Activated naive CD4-positive, alpha-beta T cell treated with Interleukin-2 at 50 U/mL for 16 hours (primary cell): ENCODE data around the gene USH2A.

Experiments used
- DNase-seq: peaks from one replicate; pipeline ENCODE4 v3.0.0-alpha.2; 2020

USH2A gene

GRCh38 chr1:215772151-215772550 is 651.1 kb downstream of the USH2A start:
- DNase-seq: no peak

- DNase-seq: no peak
Measured at GRCh38 chr1:215768303-215768702, 654.9 kb downstream of the USH2A start.

GRCh38 chr1:215767761-215768160 is 655.5 kb downstream of the USH2A start:
- DNase-seq: no peak

GRCh38 chr1:215766521-215766920 is 656.7 kb downstream of the USH2A start:
- DNase-seq: no peak

- DNase-seq: no peak
Measured at GRCh38 chr1:215765833-215766232, 657.4 kb downstream of the USH2A start.

GRCh38 chr1:215761446-215761845 is 661.8 kb downstream of the USH2A start:
- DNase-seq: no peak

GRCh38 chr1:215754112-215754511 is 669.1 kb downstream of the USH2A start:
- DNase-seq: no peak

GRCh38 chr1:215749414-215749813 is 673.8 kb downstream of the USH2A start:
- no peak for DNase-seq

GRCh38 chr1:215748431-215748830 is 674.8 kb downstream of the USH2A start:
- no peak for DNase-seq

GRCh38 chr1:215744419-215744818 is 678.8 kb downstream of the USH2A start:
- no peak for DNase-seq

- no peak for DNase-seq
Measured at GRCh38 chr1:215739025-215739424, 684.2 kb downstream of the USH2A start.

GRCh38 chr1:215731699-215732098 is 691.5 kb downstream of the USH2A start:
- no peak for DNase-seq

GRCh38 chr1:215730600-215730999 is 692.6 kb downstream of the USH2A start:
- DNase-seq: no peak

GRCh38 chr1:215728169-215728568 is 695.1 kb downstream of the USH2A start:
- no peak for DNase-seq

- DNase-seq: no peak
Measured at GRCh38 chr1:215720126-215720525, 703.1 kb downstream of the USH2A start.

GRCh38 chr1:215719552-215719951 is 703.7 kb downstream of the USH2A start:
- no peak for DNase-seq

GRCh38 chr1:215718575-215719287 is 704.5 kb downstream of the USH2A start:
- DNase-seq: no peak

GRCh38 chr1:215717677-215718426 is 705.4 kb downstream of the USH2A start:
- no peak for DNase-seq

GRCh38 chr1:215710899-215711225 is 712.4 kb downstream of the USH2A start:
- DNase-seq: no peak

GRCh38 chr1:215710036-215710898 is 713.0 kb downstream of the USH2A start:
- DNase-seq: no peak

- DNase-seq: no peak
Measured at GRCh38 chr1:215704089-215704860, 719.0 kb downstream of the USH2A start.

- no peak for DNase-seq
Measured at GRCh38 chr1:215682232-215682631, 741.0 kb downstream of the USH2A start.

- DNase-seq: no peak
Measured at GRCh38 chr1:215681041-215681440, 742.2 kb downstream of the USH2A start.
